ENCODE measurements around the gene VAMP7.
"Not testable (repeated sequence)": the region's sequence is repeated elsewhere in the genome, so short reads cannot be mapped to it uniquely, and the experiment has no call there.

VAMP7 gene

GRCh38 chrX:155907661-155908060, 26.5 kb downstream of the VAMP7 start:
- DNase-seq (ENCODE audit: low read depth): not testable (repeated sequence)

- no peak for DNase-seq (ENCODE audit: low read depth)
Measured at GRCh38 chrX:155923200-155923599, 42.1 kb downstream of the VAMP7 start.

GRCh38 chrX:155930852-155931618, 49.9 kb downstream of the VAMP7 start:
- DNase-seq (ENCODE audit: low read depth): not testable (repeated sequence)

- DNase-seq (ENCODE audit: low read depth): no peak
Measured at GRCh38 chrX:155938132-155938531, 57.0 kb downstream of the VAMP7 start.

GRCh38 chrX:155949098-155949497, 68.0 kb downstream of the VAMP7 start:
- no peak for DNase-seq (ENCODE audit: low read depth)

GRCh38 chrX:155951237-155951789, 70.2 kb downstream of the VAMP7 start:
- no peak for DNase-seq (ENCODE audit: low read depth)

- no peak for DNase-seq (ENCODE audit: low read depth)
Measured at GRCh38 chrX:155953055-155953454, 71.9 kb downstream of the VAMP7 start.

- DNase-seq (ENCODE audit: low read depth): no peak
Measured at GRCh38 chrX:155954793-155955192, 73.6 kb downstream of the VAMP7 start.

- no peak for DNase-seq (ENCODE audit: low read depth)
Measured at GRCh38 chrX:155956099-155956498, 75.0 kb downstream of the VAMP7 start.

- DNase-seq (ENCODE audit: low read depth): peak; percentile 5
Measured at GRCh38 chrX:155956649-155957048, 75.5 kb downstream of the VAMP7 start.

GRCh38 chrX:155957843-155958242, 76.7 kb downstream of the VAMP7 start:
- DNase-seq (ENCODE audit: low read depth): no peak

- DNase-seq (ENCODE audit: low read depth): no peak
Measured at GRCh38 chrX:155959018-155959587, 78.0 kb downstream of the VAMP7 start.

- DNase-seq (ENCODE audit: low read depth): no peak
Measured at GRCh38 chrX:155962906-155963305, 81.8 kb downstream of the VAMP7 start.

- DNase-seq (ENCODE audit: low read depth): peak; percentile 25
Measured at GRCh38 chrX:155966876-155967275, 85.7 kb downstream of the VAMP7 start.

GRCh38 chrX:155967653-155968325, 86.6 kb downstream of the VAMP7 start:
- DNase-seq (ENCODE audit: low read depth): no peak

GRCh38 chrX:155968326-155968661, 87.1 kb downstream of the VAMP7 start:
- no peak for DNase-seq (ENCODE audit: low read depth)

GRCh38 chrX:155968791-155969190, 87.6 kb downstream of the VAMP7 start:
- no peak for DNase-seq (ENCODE audit: low read depth)

GRCh38 chrX:155971658-155972057, 90.5 kb downstream of the VAMP7 start:
- not testable (repeated sequence) for DNase-seq (ENCODE audit: low read depth)

GRCh38 chrX:155972241-155972640, 91.1 kb downstream of the VAMP7 start:
- not testable (repeated sequence) for DNase-seq (ENCODE audit: low read depth)

GRCh38 chrX:155983326-155983725, 102.2 kb downstream of the VAMP7 start:
- DNase-seq (ENCODE audit: low read depth): no peak

GRCh38 chrX:155985208-155985607, 104.1 kb downstream of the VAMP7 start:
- no peak for DNase-seq (ENCODE audit: low read depth)

GRCh38 chrX:155986995-155987394, 105.8 kb downstream of the VAMP7 start:
- DNase-seq (ENCODE audit: low read depth): not testable (repeated sequence)

GRCh38 chrX:155988859-155989258, 107.7 kb downstream of the VAMP7 start:
- no peak for DNase-seq (ENCODE audit: low read depth)

Measured in EH (cell line).